Body of pancreas (tissue), 4 donors: ENCODE measurements around the gene LDLRAD4. TPM values are rescaled to one million over a fixed set of nuclear protein-coding genes. Genes with fewer than 3 reads are reported as not detected.

Experiments used
- ATAC-seq: fragments of 150-250 bp; one replicate; pipeline ENCODE4 v1.9.1; 2016
- DNase-seq, 4 donors: peaks; one replicate each; pipeline ENCODE4 v3.0.0-alpha.2; 2019
- H3K27ac ChIP-seq, 4 donors: fragments of 200-600 bp; sonication (generic); 1 replicate in 3 of 4; 2 replicates in 1 of 4; pipeline versions ENCODE4 v1.5.1 to v1.6.1; 2016 to 2019; ENCODE audit warnings: mild to moderate bottlenecking in 1 of 4, mixed read lengths in 1 of 4, moderate library complexity in 1 of 4
- H3K27me3 ChIP-seq, 2 donors: fragments of 200-600 bp; sonication (generic); one replicate each; pipeline ENCODE4 v1.6.0; 2016; ENCODE audit warnings: mild to moderate bottlenecking in 1 of 2
- H3K36me3 ChIP-seq, 2 donors: fragments of 200-600 bp; sonication (generic); replicated peaks in 1 of 2; 2 replicates each; pipeline ENCODE4 v1.5.1; 2016; ENCODE audit warnings: low read depth in 2 of 2; ENCODE audit not compliant: insufficient read depth in 1 of 2
- H3K4me1 ChIP-seq: fragments of 200-600 bp; sonication (generic); one replicate; pipeline ENCODE4 v1.6.0; 2016
- H3K4me3 ChIP-seq, 2 donors: fragments of 200-600 bp; sonication (generic); 1 replicate in 1 of 2; 2 replicates in 1 of 2; pipeline ENCODE4 v1.5.1; 2016 to 2019
- H3K9me3 ChIP-seq, 3 donors: fragments of 200-600 bp; sonication (generic); 1 replicate in 2 of 3; 2 replicates in 1 of 3; pipeline ENCODE4 v1.5.1; 2016
- CTCF ChIP-seq, 7 experiments: fragments of 450-650 bp in 4 of 7; fragments of 200-600 bp in 3 of 7; sonication (generic) in 3 of 7; IDR thresholded peaks; one replicate each; pipeline ENCODE4 v1.5.1; 2016 to 2019; ENCODE audit warnings: antibody characterized with exemption in 7 of 7
- POLR2A ChIP-seq, 3 donors: fragments of 450-650 bp; IDR thresholded peaks; one replicate each; pipeline ENCODE4 v1.6.1; 2016; ENCODE audit warnings: antibody characterized with exemption in 3 of 3, mild to moderate bottlenecking in 2 of 3
- WGBS, 2 donors: methylation state at CpG; one replicate each; pipeline ENCODE4 v1.1.5; 2017; 5-methylcytosine and 5-hydroxymethylcytosine counted together
- intact Hi-C: fragments of 100-400 bp; cut with DNase I; formaldehyde crosslinking; loops from one replicate; pipeline ENCODE4 v1.15.1; 2023
- total RNA-seq, 2 donors: library from RNA; depleted of rRNA; stranded (reverse); fragments of >200 nt; gene quantifications; one replicate each; pipeline ENCODE4 v1.1.0, GENCODE V29; 2016

LDLRAD4 gene
- total RNA-seq, 2 donors from 2014 or later = 8.6 to 35.9 TPM

- Histone ChIP-seq H3K4me1 (peaks cover 18% of the 10 kb centered on the region), H3K9me3 (no peaks in the 10 kb centered on the region), H3K36me3 (no peaks in the 10 kb centered on the region), H3K4me3 (no peak overlapping the region), H3K27me3 (no peaks in the 10 kb centered on the region), H3K27ac (no peak overlapping the region)
- no peak for TF ChIP-seq CTCF (IDR thresholded peaks at IDR 0.05)
- no peak for TF ChIP-seq POLR2A (IDR thresholded peaks at IDR 0.05)
- ATAC-seq (no peak), DNase-seq (no peak)
- intact Hi-C loops = no loop called here
These were observed 394.5 kb downstream of the LDLRAD4 start for GRCh38 chr18:13613099-13613498.

- no peak overlapping the region for H3K27ac ChIP-seq
- intact Hi-C loops = no loop called here
- H3K36me3 ChIP-seq = no peaks in the 10 kb centered on the region
- TF ChIP-seq POLR2A (IDR thresholded peaks at IDR 0.05) (no peak), CTCF (IDR thresholded peaks at IDR 0.05) (no peak)
- H3K9me3 ChIP-seq = no peaks in the 10 kb centered on the region
- no peaks in the 10 kb centered on the region for H3K27me3 ChIP-seq
- 81 to 83% methylated on average over 21 of the region's 21 CpGs for WGBS, 2 donors
- H3K4me3 ChIP-seq = no peak overlapping the region
- ATAC-seq (no peak), DNase-seq (no peak)
- H3K4me1 ChIP-seq = peaks cover 18% of the 10 kb centered on the region
These were observed 395.3 kb downstream of the LDLRAD4 start for GRCh38 chr18:13613591-13614501.

GRCh38 chr18:13614641-13615288, 396.2 kb downstream of the LDLRAD4 start:
- Histone ChIP-seq H3K4me1 (peaks cover 18% of the 10 kb centered on the region), H3K27me3 (no peaks in the 10 kb centered on the region), H3K4me3 (no peak overlapping the region), H3K9me3 (no peaks in the 10 kb centered on the region), H3K27ac (peak overlapping the region in 2 of 4 donors; percentile 39 to 41), H3K36me3 (no peaks in the 10 kb centered on the region)
- intact Hi-C loops = no loop called here
- peak in 1 of 4 donors; percentile 17 for DNase-seq
- TF ChIP-seq CTCF (IDR thresholded peaks at IDR 0.05) (no peak), POLR2A (IDR thresholded peaks at IDR 0.05) (no peak)
- 69 to 72% methylated on average over 16 of the region's 16 CpGs for WGBS, 2 donors
- ATAC-seq = no peak

- no peaks in the 10 kb centered on the region for H3K9me3 ChIP-seq
- H3K4me3 ChIP-seq = no peak overlapping the region
- intact Hi-C loops = no loop called here
- peaks cover 17% of the 10 kb centered on the region for H3K4me1 ChIP-seq
- DNase-seq (no peak), ATAC-seq (no peak)
- H3K36me3 ChIP-seq = no peaks in the 10 kb centered on the region
- H3K27ac ChIP-seq = peak overlapping the region in 1 of 4 donors; percentile 39
- no peaks in the 10 kb centered on the region for H3K27me3 ChIP-seq
- WGBS, 2 donors = 67 to 71% methylated on average over 8 of the region's 8 CpGs
- no peak for TF ChIP-seq POLR2A (IDR thresholded peaks at IDR 0.05)
- TF ChIP-seq CTCF (IDR thresholded peaks at IDR 0.05) = no peak
These were observed 396.9 kb downstream of the LDLRAD4 start for GRCh38 chr18:13615432-13615861.
